HepG2 (cell line): ENCODE measurements around the gene CHIC2. TPM values are rescaled to one million over a fixed set of nuclear protein-coding genes. Genes with fewer than 3 reads are reported as not detected.

ENCODE experiments used
- ATAC-seq: fragments of 200-7000 bp; cut with Tn5 transposase; 3 replicates; pipeline ENCODE4 v1.9.1; 2020; ENCODE audit warnings: mild to moderate bottlenecking, moderate library complexity
- BruUV-seq: library from RNA; stranded (reverse); fragments of 400-500 nt; replicated peaks from 2 replicates; lab custom pipeline; 2021; lab: Mats Ljungman, UMichigan
- CTCF ChIA-PET: fragments of 300-600 bp; formaldehyde crosslinking; extraction: SDS; loops from one replicate; lab custom pipeline; 2021; ENCODE audit warnings: low total read pairs, inconsistent platforms, low intra/inter-chr PET ratio; lab: Yijun Ruan, JAX
- POLR2A ChIA-PET: fragments of 350-600 bp; sonication (Branson Sonifier 250); formaldehyde crosslinking; loops from one replicate; lab custom pipeline; 2020; ENCODE audit warnings: antibody characterized with exemption, inconsistent platforms; lab: Yijun Ruan, JAX
- DNase-seq: peaks from one replicate; pipeline ENCODE4 v3.0.0-alpha.2; 2015; ENCODE audit warnings: low spot score
- FAIRE-seq: peaks from 3 replicates; lab custom pipeline; 2011; peaks lifted over from hg19 to GRCh38; lab: Jason Lieb, UNC
- H2AFZ ChIP-seq: one replicate; pipeline ENCODE4 v1.6.1; 2011; ENCODE audit warnings: low read length, inconsistent platforms
- H3K27ac ChIP-seq: fragments of 300-600 bp; 3 replicates; pipeline ENCODE4 v1.8.0; 2011; ENCODE audit warnings: mixed run types, mild to moderate bottlenecking, mixed read lengths, low read length, inconsistent platforms; ENCODE audit not compliant: insufficient read depth; ENCODE audit errors: extremely low read length
- H3K27me3 ChIP-seq, 2 experiments: fragments of 200-600 bp in 1 of 2; 2 replicates in 1 of 2; 3 replicates in 1 of 2; pipeline versions ENCODE4 v1.6.0 to v1.8.0; 2011; ENCODE audit warnings: low read length in 2 of 2, mild to moderate bottlenecking in 2 of 2, moderate library complexity in 2 of 2, inconsistent platforms in 1 of 2; ENCODE audit not compliant: insufficient read depth in 2 of 2, control insufficient read depth in 1 of 2
- H3K36me3 ChIP-seq, 2 experiments: fragments of 200-600 bp in 1 of 2; replicated peaks in 1 of 2; 2 replicates in 1 of 2; 3 replicates in 1 of 2; pipeline versions ENCODE4 v1.5.1 to v1.8.0; 2011; ENCODE audit warnings: low read length in 2 of 2, inconsistent platforms in 1 of 2; ENCODE audit not compliant: insufficient read depth in 2 of 2, control insufficient read depth in 1 of 2
- H3K4me1 ChIP-seq: 2 replicates; pipeline ENCODE4 v1.5.1; 2012; ENCODE audit warnings: low read length, inconsistent platforms; ENCODE audit not compliant: insufficient read depth
- H3K4me2 ChIP-seq: 2 replicates; pipeline ENCODE4 v1.6.0; 2011; ENCODE audit warnings: low read depth, low read length, inconsistent platforms
- H3K4me3 ChIP-seq, 3 experiments: fragments of 200-600 bp in 1 of 3; sonication (generic), shearing (Covaris generic) in 1 of 3; replicated peaks in 1 of 3; 2 replicates each; pipeline ENCODE4 v1.5.1; 2011 to 2016; ENCODE audit warnings: low read length in 3 of 3, inconsistent platforms in 2 of 3, low read depth in 2 of 3, mild to moderate bottlenecking in 2 of 3, control low read depth in 1 of 3, mixed read lengths in 1 of 3; ENCODE audit not compliant: insufficient read depth in 1 of 3
- H3K79me2 ChIP-seq: one replicate; pipeline ENCODE4 v1.6.1; 2011; ENCODE audit warnings: low read length, inconsistent platforms; ENCODE audit not compliant: insufficient read depth
- H3K9ac ChIP-seq: 2 replicates; pipeline ENCODE4 v1.6.0; 2011; ENCODE audit warnings: mild to moderate bottlenecking, low read depth, low read length, inconsistent platforms; ENCODE audit not compliant: insufficient read depth
- H3K9me3 ChIP-seq: 2 replicates; pipeline ENCODE4 v1.5.1; 2012; ENCODE audit warnings: mild to moderate bottlenecking, low read length
- H4K20me1 ChIP-seq: 2 replicates; pipeline ENCODE4 v1.6.0; 2011; ENCODE audit warnings: inconsistent platforms, mild to moderate bottlenecking, low read length, moderate library complexity; ENCODE audit not compliant: insufficient read depth
- FOXJ3 ChIP-seq: sonication (generic); formaldehyde crosslinking; IDR thresholded peaks from 2 replicates; pipeline ENCODE4 v1.4.0; 2020; ENCODE audit warnings: missing genetic modification reagents, mild to moderate bottlenecking, borderline replicate concordance
- MTA3 ChIP-seq: sonication (generic); formaldehyde crosslinking; IDR thresholded peaks from 2 replicates; pipeline ENCODE4 v1.4.0; 2020; ENCODE audit warnings: missing genetic modification reagents
- ZNF205 ChIP-seq: IDR thresholded peaks from 2 replicates; pipeline ENCODE4 v1.6.1; 2018; ENCODE audit warnings: missing biosample characterization, missing genetic modification reagents
- ZNF317 ChIP-seq: sonication (generic); formaldehyde crosslinking; IDR thresholded peaks from 2 replicates; pipeline ENCODE4 v1.5.0; 2020; ENCODE audit warnings: mild to moderate bottlenecking, missing genetic modification reagents
- WGBS: methylation state at CpG from one replicate; pipeline ENCODE4 v1.1.6; 2017; ENCODE audit warnings: low lambda C conversion rate; 5-methylcytosine and 5-hydroxymethylcytosine counted together
- in situ Hi-C: cut with HindIII; loops from 2 replicates; pipeline ENCODE4 v1.10.0; 2017; ENCODE audit warnings: low pct_unique_long_range_greater_than_20kb; ENCODE audit not compliant: extremely low pct_ligation_motif_present
- intact Hi-C: fragments of 100-400 bp; cut with micrococcal nuclease; formaldehyde crosslinking; loops from one replicate; pipeline ENCODE4 v1.10.0; 2022; ENCODE audit not compliant: unreplicated experiment
- polyA plus RNA-seq, 8 experiments: library from polyadenylated mRNA; depleted of rRNA in 3 of 8; stranded (reverse) in 7 of 8; unstranded in 1 of 8; fragments of >200 nt; fragmentation: Illumina TruSeq in 4 of 8; extraction: Trizol in 4 of 8; gene quantifications; 2 replicates each; pipeline versions ENCODE4 v1.2.1 to v1.2.3, GENCODE V29; 2011 to 2016; ENCODE audit warnings: low read depth in 4 of 8, missing spikeins in 1 of 8, mixed read lengths in 1 of 8; ENCODE audit not compliant: insufficient read depth in 1 of 8
- total RNA-seq, 5 experiments: library from RNA; depleted of rRNA; stranded (reverse); fragments of >200 nt; fragmentation: Illumina TruSeq; extraction: Trizol; gene quantifications; 2 replicates each; pipeline ENCODE4 v1.2.3, GENCODE V29; 2016; ENCODE audit warnings: low read depth in 1 of 5
- TF ChIP-seq, protein P1 (sequence below): IDR thresholded peaks from 2 replicates; pipeline ENCODE4 v1.6.1; 2012; ENCODE audit warnings: low read depth, low read length, improper control_type of control experiment

The CHIC2 gene
- total and polyA plus RNA-seq, 2 of the 13 experiments (the other 11 are each of a cell fraction or from before 2014, with no cell fraction given), result 10.0 to 17.2 TPM

DNA sequence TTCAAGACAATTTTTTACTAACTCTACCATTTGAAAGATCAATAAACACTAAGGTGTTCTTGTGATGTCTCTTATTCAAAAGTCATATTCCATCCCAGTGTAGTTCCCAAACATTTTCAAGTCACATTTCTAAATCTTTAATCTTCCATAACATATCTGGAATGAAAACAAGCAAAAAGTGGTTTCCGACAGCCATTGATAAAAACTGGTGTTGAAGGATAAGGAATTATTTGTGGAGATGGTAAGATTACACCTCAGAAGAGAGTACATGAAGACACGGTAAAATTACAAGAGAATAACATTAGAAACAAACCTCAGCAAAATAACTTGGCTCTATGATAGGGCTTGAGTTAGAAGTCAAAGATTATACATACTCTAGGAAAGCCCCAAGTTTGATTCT is 4.3 kb downstream of the CHIC2 start:
- CTCF ChIA-PET, result no interaction called here
- Histone ChIP-seq H3K4me3 (0 out of 6 replicates have a peak overlapping the region, but pooled peaks of 1 of the 3 experiments have one; percentile 2), H3K9ac (no peak overlapping the region), H4K20me1 (peaks cover 58% of the 10 kb centered on the region), H2AFZ (no peak overlapping the region), H3K27ac (no peak overlapping the region), H3K4me1 (peaks cover 65% of the 10 kb centered on the region)
- no TSS peak for BruUV-seq
- ATAC-seq, result no peak
- intact Hi-C loops (loop anchor here (5.0 kb wide), 1 partner anchor 157 kb away; no protein-coding TSS in a partner anchor), in situ Hi-C loops (no loop called here)
- TF ChIP-seq, protein P1, sequence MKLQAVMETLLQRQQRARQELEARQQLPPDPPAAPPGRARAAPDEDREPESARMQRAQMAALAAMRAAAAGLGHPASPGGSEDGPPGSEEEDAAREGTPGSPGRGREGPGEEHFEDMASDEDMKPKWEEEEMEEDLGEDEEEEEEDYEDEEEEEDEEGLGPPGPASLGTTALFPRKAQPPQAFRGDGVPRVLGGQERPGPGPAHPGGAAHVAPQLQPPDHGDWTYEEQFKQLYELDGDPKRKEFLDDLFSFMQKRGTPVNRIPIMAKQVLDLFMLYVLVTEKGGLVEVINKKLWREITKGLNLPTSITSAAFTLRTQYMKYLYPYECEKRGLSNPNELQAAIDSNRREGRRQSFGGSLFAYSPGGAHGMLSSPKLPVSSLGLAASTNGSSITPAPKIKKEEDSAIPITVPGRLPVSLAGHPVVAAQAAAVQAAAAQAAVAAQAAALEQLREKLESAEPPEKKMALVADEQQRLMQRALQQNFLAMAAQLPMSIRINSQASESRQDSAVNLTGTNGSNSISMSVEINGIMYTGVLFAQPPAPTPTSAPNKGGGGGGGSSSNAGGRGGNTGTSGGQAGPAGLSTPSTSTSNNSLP, result no peak
- no peak for TF ChIP-seq ZNF205
- TF ChIP-seq, all 625 proteins: peak for 0
- H3K27me3 ChIP-seq, result no peaks in the 10 kb centered on the region; a peak in 1 of 5 replicates
- peaks cover 91% of the 10 kb centered on the region for H3K79me2 ChIP-seq
- H3K9me3 ChIP-seq, result no peaks in the 10 kb centered on the region
- POLR2A ChIA-PET, result no interaction called here
- no peaks in the 10 kb centered on the region for H3K36me3 ChIP-seq
- DNase-seq (no peak), FAIRE-seq (no peak)
- peak overlapping the region; percentile 36 for H3K4me2 ChIP-seq
- WGBS, result 69% methylated on average over 2 of the region's 2 CpGs

DNA sequence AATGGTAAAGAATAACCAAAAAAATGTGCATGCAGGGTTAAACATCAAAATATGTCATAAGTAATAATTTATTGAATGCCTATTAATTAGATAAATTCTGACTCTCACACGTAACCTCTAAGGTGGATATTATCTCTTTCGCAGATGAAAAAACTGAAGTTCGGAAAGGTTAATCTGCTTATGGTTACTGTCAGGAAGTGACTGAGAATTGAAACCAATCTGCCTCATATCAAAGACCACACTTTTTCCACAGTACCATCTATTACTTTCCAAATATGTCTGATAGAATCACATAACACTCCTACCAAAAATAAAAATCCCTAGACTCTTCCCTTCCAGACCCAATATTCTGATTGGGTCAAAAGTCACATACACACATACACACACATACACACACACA is 6.2 kb downstream of the CHIC2 start:
- no peaks in the 10 kb centered on the region for H3K27me3 ChIP-seq
- no TSS peak for BruUV-seq
- FAIRE-seq (no peak), ATAC-seq (no peak), DNase-seq (no peak)
- H3K36me3 ChIP-seq, result no peaks in the 10 kb centered on the region
- in situ Hi-C loops, result no loop called here
- H3K27ac ChIP-seq, result no peak overlapping the region
- no peak overlapping the region for H3K9ac ChIP-seq
- no peak for TF ChIP-seq MTA3
- TF ChIP-seq ZNF317 (CRISPR knock-in tag), result no peak
- TF ChIP-seq FOXJ3 (CRISPR knock-in tag), result no peak
- H3K9me3 ChIP-seq, result no peaks in the 10 kb centered on the region
- 94% methylated on average over 3 of the region's 3 CpGs for WGBS
- intact Hi-C loops, result no loop called here
- H4K20me1 ChIP-seq, result peaks cover 74% of the 10 kb centered on the region
- H3K4me1 ChIP-seq, result peaks cover 72% of the 10 kb centered on the region
- no peak overlapping the region for H2AFZ ChIP-seq
- peaks cover 93% of the 10 kb centered on the region for H3K79me2 ChIP-seq
- H3K4me2 ChIP-seq, result no peak overlapping the region
- ChIA-PET POLR2A (no interaction called here), CTCF (no interaction called here)
- no peak overlapping the region for H3K4me3 ChIP-seq
